Activated T-cell treated with anti-CD3 and anti-CD28 coated beads, Interleukin-2, amount 50 U/mL, for 4 hours (primary cell): Measurements from ENCODE around the gene CDX2. TPM values are rescaled to one million over a fixed set of nuclear protein-coding genes. Genes with fewer than 3 reads are reported as not detected.
A peak's percentile ranks its signal among the peaks of the same experiment; 100 is the strongest.

Experiments used
- ATAC-seq, 2 donors: fragments of 200-7000 bp; cut with Tn5 transposase; one replicate each; pipeline ENCODE4 v1.10.0; 2021
- DNase-seq: peaks from one replicate; pipeline ENCODE4 v3.0.0-alpha.2; 2020
- H3K27me3 Mint-ChIP-seq: one replicate; pipeline ENCODE4 v1.8.0; 2021; ENCODE audit warnings: low read depth, mixed read lengths
- H3K36me3 Mint-ChIP-seq: one replicate; pipeline ENCODE4 v1.8.0; 2022; ENCODE audit warnings: mixed read lengths; ENCODE audit not compliant: insufficient read depth
- H3K4me1 Mint-ChIP-seq: one replicate; pipeline ENCODE4 v1.8.0; 2021; ENCODE audit warnings: low read depth, mixed read lengths
- H3K4me3 Mint-ChIP-seq: one replicate; pipeline ENCODE4 v1.8.0; 2021; ENCODE audit warnings: mild to moderate bottlenecking, moderate library complexity, mixed read lengths
- H3K9me3 Mint-ChIP-seq: one replicate; pipeline ENCODE4 v1.8.0; 2021; ENCODE audit warnings: mixed read lengths
- total RNA-seq, 3 donors: library from RNA; stranded (reverse); gene quantifications; one replicate each; pipeline ENCODE4 v1.2.1, GENCODE V29; 2021

Gene CDX2
- total RNA-seq, 3 donors from 2014 or later, result 0.11 to 0.43 TPM; not detected in 1

DNA sequence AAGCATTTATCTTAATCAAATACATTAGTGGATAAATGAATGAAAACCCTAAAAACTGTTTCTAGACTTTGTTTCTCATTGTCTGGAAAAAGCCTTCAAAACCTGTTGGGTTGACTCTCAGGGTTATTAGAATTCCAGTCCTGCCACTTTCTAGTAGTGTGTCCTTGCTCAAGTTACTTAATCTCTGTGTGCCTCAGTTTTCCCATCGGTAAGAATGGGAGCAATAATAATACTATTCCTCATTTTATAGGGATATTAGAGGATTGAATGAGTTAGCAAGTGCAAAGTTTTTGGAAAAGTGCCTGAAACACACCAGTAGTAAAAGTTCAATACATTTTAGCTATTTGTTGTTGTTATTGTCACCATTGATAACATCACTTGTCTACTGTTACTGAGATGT is 16.5 kb upstream of the CDX2 start:
- Mint-ChIP-seq H3K4me3 (no peak overlapping the region), H3K4me1 (peaks cover 4% of the 10 kb centered on the region), H3K36me3 (no peaks in the 10 kb centered on the region), H3K9me3 (no peaks in the 10 kb centered on the region), H3K27me3 (peaks cover 55% of the 10 kb centered on the region)
- ATAC-seq (no peak), DNase-seq (no peak)

DNA sequence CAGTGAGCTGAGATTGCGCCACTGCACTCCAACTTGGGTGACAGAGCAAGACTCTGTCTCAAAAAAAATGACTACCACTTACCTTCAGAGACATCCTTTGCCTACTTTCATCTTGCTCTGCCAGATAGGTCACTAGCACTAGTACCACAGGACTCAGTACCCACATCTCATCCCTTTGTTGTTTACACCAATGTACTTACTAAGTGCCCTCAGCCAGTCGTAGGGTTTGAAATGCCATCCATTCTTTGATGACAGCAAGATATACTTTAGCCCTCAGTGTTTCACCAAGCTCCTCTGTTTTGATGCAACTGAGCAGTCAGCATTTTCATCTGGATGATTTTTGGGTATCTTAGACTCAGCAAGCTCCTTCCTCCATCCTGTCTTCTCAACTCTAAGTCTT is 13.2 kb upstream of the CDX2 start:
- ATAC-seq (no peak), DNase-seq (no peak)
- H3K36me3 Mint-ChIP-seq, result no peaks in the 10 kb centered on the region
- H3K27me3 Mint-ChIP-seq, result peaks cover 73% of the 10 kb centered on the region
- no peak overlapping the region for H3K4me3 Mint-ChIP-seq
- no peaks in the 10 kb centered on the region for H3K9me3 Mint-ChIP-seq
- peaks cover 22% of the 10 kb centered on the region for H3K4me1 Mint-ChIP-seq

DNA sequence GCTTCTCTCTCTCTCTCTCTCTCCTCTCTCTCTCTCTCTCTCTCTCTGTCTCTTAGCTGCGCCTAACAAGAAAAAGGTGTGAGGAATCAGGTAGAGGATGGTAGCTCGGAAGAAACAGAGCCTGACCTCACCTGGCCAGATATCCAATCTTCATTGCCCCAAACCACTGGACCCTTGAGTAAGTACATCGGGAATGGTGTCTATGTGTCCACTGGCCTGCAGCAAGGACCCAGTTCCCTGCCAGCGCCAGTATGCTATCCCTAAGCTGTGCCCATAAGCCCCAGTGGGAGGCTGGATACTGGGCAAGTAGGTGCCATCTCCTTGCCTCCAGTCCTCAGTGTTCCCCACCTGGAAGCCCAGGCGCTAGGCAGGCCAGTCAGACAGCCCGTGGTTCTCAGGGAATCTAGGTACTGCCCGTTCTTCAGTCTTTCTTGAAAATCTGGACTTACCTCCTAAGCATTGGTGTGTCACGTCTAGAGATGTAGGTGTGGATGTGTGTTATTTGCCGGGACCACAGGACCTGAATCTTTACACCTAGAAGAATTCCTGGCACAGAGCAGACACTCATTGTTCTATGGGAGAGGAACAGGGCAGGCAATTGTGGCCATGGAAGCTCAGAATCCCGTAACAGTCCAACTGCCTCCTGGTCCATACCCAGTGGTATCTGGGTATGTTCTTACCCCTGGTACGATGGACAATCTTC is 12.0 kb upstream of the CDX2 start:
- Mint-ChIP-seq H3K9me3 (no peaks in the 10 kb centered on the region), H3K36me3 (no peaks in the 10 kb centered on the region), H3K4me1 (peaks cover 22% of the 10 kb centered on the region), H3K27me3 (peaks cover 75% of the 10 kb centered on the region), H3K4me3 (no peak overlapping the region)
- DNase-seq (no peak), ATAC-seq (no peak)

DNA sequence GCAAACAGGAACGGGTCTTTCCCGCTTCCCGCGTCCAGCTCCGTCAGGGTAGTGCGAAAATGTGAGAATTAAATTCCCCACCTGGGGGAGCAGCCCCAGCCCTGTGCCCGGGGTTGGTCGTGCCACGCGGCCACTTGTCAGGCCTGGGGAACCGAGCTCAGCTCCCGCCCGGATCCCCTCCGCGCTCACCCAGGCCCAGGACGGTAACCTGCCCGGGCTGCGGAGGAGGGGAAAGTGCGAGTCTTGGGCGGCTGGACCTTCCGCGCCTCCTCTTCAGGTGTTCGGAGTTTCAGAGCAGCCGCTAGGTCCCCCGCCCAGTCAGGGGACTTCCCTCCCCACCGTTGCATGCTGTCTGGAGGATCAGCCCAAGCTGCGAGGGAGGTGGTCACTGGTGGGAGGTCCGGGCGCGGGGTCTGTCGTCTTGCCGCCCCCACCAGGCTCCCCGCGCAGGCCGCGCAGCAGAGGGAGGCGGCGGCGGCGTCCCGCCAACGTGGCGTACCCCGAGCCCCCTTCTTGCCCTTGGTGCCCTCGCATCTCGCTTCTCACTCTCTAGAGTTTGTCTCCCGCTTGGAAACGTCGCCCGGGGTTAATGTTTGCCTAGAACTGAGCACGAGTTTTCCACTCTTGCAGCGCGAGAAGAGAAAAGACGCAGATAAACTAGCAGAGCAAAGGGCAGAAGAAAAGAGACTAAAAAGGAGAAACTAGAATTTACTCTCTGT is 11.3 kb upstream of the CDX2 start:
- DNase-seq (no peak), ATAC-seq (no peak)
- Mint-ChIP-seq H3K27me3 (peaks cover 78% of the 10 kb centered on the region), H3K4me3 (no peak overlapping the region), H3K4me1 (peaks cover 24% of the 10 kb centered on the region), H3K9me3 (no peaks in the 10 kb centered on the region), H3K36me3 (no peaks in the 10 kb centered on the region)

GRCh38 chr13:27979765-27980279 is 10.7 kb upstream of the CDX2 start:
- Mint-ChIP-seq H3K4me3 (peak overlapping the region; percentile 2), H3K27me3 (peaks cover 84% of the 10 kb centered on the region), H3K4me1 (peaks cover 25% of the 10 kb centered on the region), H3K9me3 (no peaks in the 10 kb centered on the region), H3K36me3 (no peaks in the 10 kb centered on the region)
- ATAC-seq (no peak), DNase-seq (no peak)

- no peak overlapping the region for H3K4me3 Mint-ChIP-seq
- H3K36me3 Mint-ChIP-seq, result no peaks in the 10 kb centered on the region
- no peak for DNase-seq
- H3K9me3 Mint-ChIP-seq, result no peaks in the 10 kb centered on the region
- H3K27me3 Mint-ChIP-seq, result peaks cover 88% of the 10 kb centered on the region
- H3K4me1 Mint-ChIP-seq, result peaks cover 25% of the 10 kb centered on the region
- ATAC-seq, result no peak
These were observed 10.0 kb upstream of the CDX2 start for GRCh38 chr13:27979001-27979643.

GRCh38 chr13:27978301-27978968 is 9.3 kb upstream of the CDX2 start:
- DNase-seq (no peak), ATAC-seq (peak in 1 of 2 donors; percentile 10)
- Mint-ChIP-seq H3K36me3 (no peaks in the 10 kb centered on the region), H3K27me3 (peaks cover 88% of the 10 kb centered on the region), H3K9me3 (no peaks in the 10 kb centered on the region), H3K4me1 (peaks cover 25% of the 10 kb centered on the region), H3K4me3 (no peak overlapping the region)

DNA sequence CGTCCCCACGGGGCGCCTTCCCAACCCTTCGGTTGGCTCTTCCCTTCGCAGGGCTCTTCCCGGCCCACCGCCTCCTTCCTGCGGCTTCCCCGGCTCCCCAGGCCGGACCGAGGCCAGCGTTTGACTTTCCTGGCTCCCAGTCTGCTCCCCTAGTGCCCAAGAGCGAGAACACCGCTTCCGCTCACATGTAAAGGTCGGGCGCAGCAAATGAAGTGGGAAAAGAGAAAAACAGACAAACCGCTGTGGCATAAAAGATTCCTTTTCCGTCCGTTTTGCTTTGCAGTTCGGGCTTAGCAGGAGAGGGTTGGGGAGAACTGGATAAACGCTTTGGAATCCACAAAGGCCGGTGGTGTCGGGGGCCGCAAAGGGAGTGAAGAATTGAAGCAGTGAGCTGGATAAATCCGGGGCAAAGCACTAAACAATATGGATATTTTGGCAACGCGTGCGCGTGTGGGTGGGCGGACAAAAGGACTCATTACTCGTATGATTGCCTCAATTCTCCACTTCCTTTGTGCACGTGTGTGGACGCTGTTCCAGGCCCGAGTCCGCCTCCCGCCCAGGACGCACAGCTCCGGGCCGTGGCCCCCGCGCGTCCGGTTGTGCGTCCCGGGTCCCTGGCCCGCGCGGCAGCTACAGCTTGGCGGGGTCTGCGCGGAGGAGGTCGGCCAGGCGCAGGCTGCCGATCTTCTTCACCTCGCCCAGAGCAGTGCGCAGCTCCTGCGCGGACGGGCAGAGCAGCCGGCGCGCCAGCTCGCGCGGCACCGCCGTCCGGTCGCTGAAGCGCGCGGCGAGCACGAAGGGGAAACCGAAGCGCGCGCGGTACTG is 8.6 kb upstream of the CDX2 start:
- H3K4me1 Mint-ChIP-seq, result peaks cover 25% of the 10 kb centered on the region
- DNase-seq, result no peak

GRCh38 chr13:27976362-27977091 is 7.4 kb upstream of the CDX2 start:
- Mint-ChIP-seq H3K36me3 (no peaks in the 10 kb centered on the region), H3K27me3 (peaks cover 80% of the 10 kb centered on the region), H3K9me3 (no peaks in the 10 kb centered on the region), H3K4me1 (peaks cover 25% of the 10 kb centered on the region), H3K4me3 (no peak overlapping the region)
- DNase-seq (no peak), ATAC-seq (no peak)

More for the DNA sequence above, 8.6 kb upstream of the CDX2 start:
- H3K36me3 Mint-ChIP-seq, result no peaks in the 10 kb centered on the region
- H3K9me3 Mint-ChIP-seq, result no peaks in the 10 kb centered on the region
- peaks cover 86% of the 10 kb centered on the region for H3K27me3 Mint-ChIP-seq
- ATAC-seq, result peak in 1 of 2 donors; percentile 12
- H3K4me3 Mint-ChIP-seq, result no peak overlapping the region

DNA sequence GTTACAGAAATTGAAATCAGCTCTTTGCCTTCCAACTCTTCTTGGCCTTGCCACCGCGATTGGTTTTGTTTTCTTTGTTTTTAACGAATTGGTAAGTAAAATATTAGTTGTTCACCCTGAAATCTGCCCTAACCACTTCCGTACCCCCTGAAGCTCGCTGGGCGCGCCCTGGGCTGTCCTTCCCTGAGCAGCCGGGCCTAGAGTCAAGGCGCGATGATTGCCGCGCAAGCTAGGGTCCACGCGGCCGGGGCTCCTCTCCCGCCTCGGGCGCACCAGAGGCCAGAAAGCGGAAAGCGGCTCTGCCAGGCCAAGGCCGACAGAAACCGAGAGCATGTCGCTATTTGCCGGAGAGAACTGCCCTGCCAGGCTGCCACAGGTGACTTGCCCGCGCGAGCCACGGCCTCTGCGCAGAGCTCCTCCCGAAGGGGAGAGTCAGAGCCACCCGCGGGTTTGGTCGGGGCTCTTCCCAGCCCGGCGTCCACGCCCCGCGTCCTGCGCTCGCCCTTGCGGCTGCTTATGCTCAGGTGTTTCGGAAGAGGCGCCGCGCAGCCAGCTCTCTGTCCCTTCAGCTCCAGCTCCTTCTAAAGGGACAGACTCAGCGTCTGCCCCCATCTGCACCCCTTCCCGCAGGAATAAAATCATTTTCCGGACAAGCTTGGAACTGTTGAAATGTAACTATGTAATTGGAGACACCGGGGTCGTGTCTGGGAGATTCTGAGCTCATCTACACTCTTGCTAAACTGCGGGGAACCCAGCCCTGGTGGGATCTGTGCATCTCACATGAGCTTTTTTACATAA is 6.6 kb upstream of the CDX2 start:
- H3K4me3 Mint-ChIP-seq, result no peak overlapping the region
- no peaks in the 10 kb centered on the region for H3K9me3 Mint-ChIP-seq
- DNase-seq, result no peak
- H3K4me1 Mint-ChIP-seq, result peaks cover 24% of the 10 kb centered on the region
- no peaks in the 10 kb centered on the region for H3K36me3 Mint-ChIP-seq
- ATAC-seq, result no peak
- H3K27me3 Mint-ChIP-seq, result peaks cover 80% of the 10 kb centered on the region

- no peak for ATAC-seq
- Mint-ChIP-seq H3K9me3 (no peaks in the 10 kb centered on the region), H3K4me1 (peaks cover 20% of the 10 kb centered on the region), H3K4me3 (no peak overlapping the region), H3K36me3 (no peaks in the 10 kb centered on the region), H3K27me3 (peaks cover 84% of the 10 kb centered on the region)
- no peak for DNase-seq
These were observed 5.0 kb upstream of the CDX2 start for GRCh38 chr13:27973961-27974662.

- Mint-ChIP-seq H3K9me3 (no peaks in the 10 kb centered on the region), H3K36me3 (no peaks in the 10 kb centered on the region), H3K4me3 (no peak overlapping the region), H3K4me1 (peaks cover 15% of the 10 kb centered on the region), H3K27me3 (peaks cover 82% of the 10 kb centered on the region)
- ATAC-seq (no peak), DNase-seq (no peak)
These were observed 4.2 kb upstream of the CDX2 start for GRCh38 chr13:27973291-27973690.
